Mesothelial cell of epicardium (in vitro differentiated cells): ENCODE results near the gene ZNF512B. TPM values are rescaled to one million over a fixed set of nuclear protein-coding genes. Genes with fewer than 3 reads are reported as not detected.
A peak's percentile ranks its signal among the peaks of the same experiment; 100 is the strongest.
"Not testable (repeated sequence)": the region's sequence is repeated elsewhere in the genome, so short reads cannot be mapped to it uniquely, and the experiment has no call there.

Source experiments
- DNase-seq, 2 experiments: peaks; one replicate each; pipeline ENCODE4 v3.0.0; 2021; ENCODE audit warnings: low spot score in 2 of 2; ENCODE audit not compliant: unreplicated experiment in 2 of 2
- H3K27ac Mint-ChIP-seq: 2 replicates; pipeline ENCODE4 v1.8.0; 2021; ENCODE audit warnings: mixed read lengths
- H3K27me3 Mint-ChIP-seq: 2 replicates; pipeline ENCODE4 v1.8.0; 2021; ENCODE audit warnings: low read depth, mixed read lengths
- H3K36me3 Mint-ChIP-seq: 2 replicates; pipeline ENCODE4 v1.8.0; 2021; ENCODE audit warnings: mixed read lengths
- H3K4me1 Mint-ChIP-seq: 2 replicates; pipeline ENCODE4 v1.8.0; 2021; ENCODE audit warnings: mixed read lengths
- H3K4me3 Mint-ChIP-seq: 2 replicates; pipeline ENCODE4 v1.8.0; 2021; ENCODE audit warnings: mild to moderate bottlenecking, moderate library complexity, mixed read lengths
- H3K9me3 Mint-ChIP-seq: 2 replicates; pipeline ENCODE4 v1.8.0; 2021; ENCODE audit warnings: mixed read lengths
- CTCF ChIP-seq: fragments of 200-600 bp; sonication (generic); IDR thresholded peaks from one replicate; pipeline ENCODE4 v1.5.0; 2021; ENCODE audit warnings: antibody characterized with exemption; ENCODE audit not compliant: unreplicated experiment
- total RNA-seq: library from RNA; stranded (reverse); gene quantifications from 3 replicates; pipeline ENCODE4 v1.2.1, GENCODE V29; 2021

ZNF512B gene
- total RNA-seq, 1 donor from 2014 or later, result 62.0 TPM

GRCh38 chr20:63934271-63935068 lies 35.3 kb downstream of the ZNF512B start:
- Mint-ChIP-seq H3K4me3 (no peak overlapping the region), H3K9me3 (no peaks in the 10 kb centered on the region), H3K27ac (no peak overlapping the region), H3K27me3 (no peaks in the 10 kb centered on the region), H3K36me3 (peaks cover 38% of the 10 kb centered on the region), H3K4me1 (no peaks in the 10 kb centered on the region)
- DNase-seq, result no peak
- TF ChIP-seq CTCF, result peak; percentile 18

GRCh38 chr20:63933646-63934045 lies 36.1 kb downstream of the ZNF512B start:
- Mint-ChIP-seq H3K36me3 (peaks cover 42% of the 10 kb centered on the region), H3K4me3 (no peak overlapping the region), H3K27me3 (no peaks in the 10 kb centered on the region), H3K9me3 (no peaks in the 10 kb centered on the region), H3K27ac (no peak overlapping the region), H3K4me1 (no peaks in the 10 kb centered on the region)
- no peak for DNase-seq
- no peak for TF ChIP-seq CTCF

GRCh38 chr20:63932606-63933160 lies 37.0 kb downstream of the ZNF512B start:
- Mint-ChIP-seq H3K9me3 (no peaks in the 10 kb centered on the region), H3K4me3 (no peak overlapping the region), H3K4me1 (no peaks in the 10 kb centered on the region), H3K36me3 (peaks cover 45% of the 10 kb centered on the region), H3K27me3 (no peaks in the 10 kb centered on the region), H3K27ac (no peak overlapping the region)
- no peak for TF ChIP-seq CTCF
- no peak for DNase-seq

- DNase-seq, result no peak
- Mint-ChIP-seq H3K9me3 (no peaks in the 10 kb centered on the region), H3K27me3 (no peaks in the 10 kb centered on the region), H3K36me3 (peaks cover 41% of the 10 kb centered on the region), H3K4me3 (no peak overlapping the region), H3K27ac (no peak overlapping the region), H3K4me1 (no peaks in the 10 kb centered on the region)
- TF ChIP-seq CTCF, result no peak
These were observed 38.0 kb downstream of the ZNF512B start for GRCh38 chr20:63931735-63932134.

- H3K27me3 Mint-ChIP-seq, result no peaks in the 10 kb centered on the region
- peaks cover 37% of the 10 kb centered on the region for H3K36me3 Mint-ChIP-seq
- no peak for DNase-seq
- no peak overlapping the region for H3K4me3 Mint-ChIP-seq
- no peaks in the 10 kb centered on the region for H3K9me3 Mint-ChIP-seq
- H3K4me1 Mint-ChIP-seq, result no peaks in the 10 kb centered on the region
- no peak overlapping the region for H3K27ac Mint-ChIP-seq
- no peak for TF ChIP-seq CTCF
These were observed 38.7 kb downstream of the ZNF512B start for GRCh38 chr20:63930971-63931553.

- not testable (repeated sequence) for H3K27ac Mint-ChIP-seq, DNase-seq, H3K27me3 Mint-ChIP-seq, H3K9me3 Mint-ChIP-seq, H3K4me3 Mint-ChIP-seq, H3K4me1 Mint-ChIP-seq
- peaks cover 29% of the 10 kb centered on the region for H3K36me3 Mint-ChIP-seq
These were observed 40.3 kb downstream of the ZNF512B start for GRCh38 chr20:63929473-63929883.
